NCI-H187 (cell line): Measurements from ENCODE around the gene FOXD1.
"Not testable (repeated sequence)": the region's sequence is repeated elsewhere in the genome, so short reads cannot be mapped to it uniquely, and the experiment has no call there.

Source experiments
- DNase-seq, 2 experiments: peaks; one replicate each; lab custom pipeline; 2025; lab: John Stamatoyannopoulos, UW

FOXD1 gene

GRCh38 chr5:73448463-73449136 is at the start of gene FOXD1:
Gene FOXD1 (minus strand): TSS chr5:73448777. CDS start chr5:73448362, 415 bp downstream.
- DNase-seq = peak; percentile 46 to 82

- no peak for DNase-seq
Observed at GRCh38 chr5:73497497-73498056, 49.0 kb upstream of the FOXD1 start.

- no peak for DNase-seq
Observed at GRCh38 chr5:73496984-73497457, 48.4 kb upstream of the FOXD1 start.

- DNase-seq = no peak
Observed at GRCh38 chr5:73495772-73496335, 47.3 kb upstream of the FOXD1 start.

GRCh38 chr5:73494721-73495120 is 46.1 kb upstream of the FOXD1 start:
- no peak for DNase-seq

GRCh38 chr5:73493421-73493820 is 44.8 kb upstream of the FOXD1 start:
- DNase-seq = no peak

- DNase-seq = no peak
Observed at GRCh38 chr5:73491155-73491554, 42.6 kb upstream of the FOXD1 start.

GRCh38 chr5:73490088-73490487 is 41.5 kb upstream of the FOXD1 start:
- DNase-seq = no peak

- no peak for DNase-seq
Observed at GRCh38 chr5:73488806-73489205, 40.2 kb upstream of the FOXD1 start.

- no peak for DNase-seq
Observed at GRCh38 chr5:73487815-73488214, 39.2 kb upstream of the FOXD1 start.

- DNase-seq = not testable (repeated sequence)
Observed at GRCh38 chr5:73487257-73487656, 38.7 kb upstream of the FOXD1 start.

- DNase-seq = no peak
Observed at GRCh38 chr5:73486119-73486899, 37.7 kb upstream of the FOXD1 start.

- DNase-seq = no peak
Observed at GRCh38 chr5:73485715-73486114, 37.1 kb upstream of the FOXD1 start.

GRCh38 chr5:73484511-73484910 is 35.9 kb upstream of the FOXD1 start:
- no peak for DNase-seq

GRCh38 chr5:73483676-73484075 is 35.1 kb upstream of the FOXD1 start:
- no peak for DNase-seq

GRCh38 chr5:73482383-73483136 is 34.0 kb upstream of the FOXD1 start:
- peak; percentile 40 to 61 for DNase-seq

- DNase-seq = no peak
Observed at GRCh38 chr5:73480500-73480899, 31.9 kb upstream of the FOXD1 start.

GRCh38 chr5:73472116-73472515 is 23.5 kb upstream of the FOXD1 start:
- DNase-seq = no peak

- DNase-seq = no peak
Observed at GRCh38 chr5:73471654-73472053, 23.1 kb upstream of the FOXD1 start.

GRCh38 chr5:73469878-73470277 is 21.3 kb upstream of the FOXD1 start:
- no peak for DNase-seq

- DNase-seq = not testable (repeated sequence)
Observed at GRCh38 chr5:73468638-73469037, 20.1 kb upstream of the FOXD1 start.
